GM18873 (cell line): ENCODE data around the gene CCDC158.
"Not testable (repeated sequence)": the region's sequence is repeated elsewhere in the genome, so short reads cannot be mapped to it uniquely, and the experiment has no call there.

Experiments
- ATAC-seq: cut with Tn5 transposase; IDR thresholded peaks from one replicate; pipeline ENCODE4 v1.9.1; 2021; ENCODE audit warnings: mild to moderate bottlenecking, moderate library complexity, moderate number of reproducible peaks; ENCODE audit not compliant: unreplicated experiment, low FRiP score

Gene CCDC158

GRCh38 chr4:76283900-76284299, 137.0 kb downstream of the CCDC158 start:
- ATAC-seq = no peak

GRCh38 chr4:76282941-76283689, 137.8 kb downstream of the CCDC158 start:
- ATAC-seq = no peak

GRCh38 chr4:76281594-76281993, 139.3 kb downstream of the CCDC158 start:
- not testable (repeated sequence) for ATAC-seq

- no peak for ATAC-seq
Observed at GRCh38 chr4:76280488-76281441, 140.2 kb downstream of the CCDC158 start.

GRCh38 chr4:76279462-76279861, 141.5 kb downstream of the CCDC158 start:
- ATAC-seq = no peak

GRCh38 chr4:76278583-76278982, 142.4 kb downstream of the CCDC158 start:
- no peak for ATAC-seq

- no peak for ATAC-seq
Observed at GRCh38 chr4:76277667-76278066, 143.3 kb downstream of the CCDC158 start.

- ATAC-seq = no peak
Observed at GRCh38 chr4:76276813-76277212, 144.1 kb downstream of the CCDC158 start.

- no peak for ATAC-seq
Observed at GRCh38 chr4:76275486-76276124, 145.3 kb downstream of the CCDC158 start.

GRCh38 chr4:76272999-76273398, 147.9 kb downstream of the CCDC158 start:
- ATAC-seq = no peak

- ATAC-seq = no peak
Observed at GRCh38 chr4:76272582-76272981, 148.4 kb downstream of the CCDC158 start.

GRCh38 chr4:76272073-76272472, 148.9 kb downstream of the CCDC158 start:
- ATAC-seq = no peak

GRCh38 chr4:76271248-76271647, 149.7 kb downstream of the CCDC158 start:
- no peak for ATAC-seq

GRCh38 chr4:76270244-76271175, 150.4 kb downstream of the CCDC158 start:
- ATAC-seq = no peak

- ATAC-seq = no peak
Observed at GRCh38 chr4:76267811-76268210, 153.1 kb downstream of the CCDC158 start.

- ATAC-seq = no peak
Observed at GRCh38 chr4:76266627-76267026, 154.3 kb downstream of the CCDC158 start.

GRCh38 chr4:76265631-76266218, 155.2 kb downstream of the CCDC158 start:
- ATAC-seq = no peak
